Activated T-cell treated with anti-CD3 and anti-CD28 coated beads, Interleukin-2, amount 50 U/mL, for 72 hours (primary cell): ENCODE measurements around the gene MAGED4. TPM values are rescaled to one million over a fixed set of nuclear protein-coding genes. Genes with fewer than 3 reads are reported as not detected.

Experiments
- ATAC-seq, 2 donors: fragments of 150-1000 bp; cut with Tn5 transposase; replicated peaks in 1 of 2; 2 replicates each; pipeline ENCODE4 v1.10.0; 2021; ENCODE audit warnings: moderate library complexity in 2 of 2, mild to moderate bottlenecking in 1 of 2
- DNase-seq, 2 donors: peaks; one replicate each; pipeline ENCODE4 v3.0.0; 2021 to 2022; ENCODE audit warnings: mixed read lengths in 1 of 2
- H3K27ac Mint-ChIP-seq: one replicate; pipeline ENCODE4 v1.8.0; 2022; ENCODE audit warnings: mild to moderate bottlenecking, moderate library complexity, mixed read lengths
- H3K27me3 Mint-ChIP-seq: one replicate; pipeline ENCODE4 v1.8.0; 2022; ENCODE audit warnings: low read depth, mixed read lengths
- H3K36me3 Mint-ChIP-seq, 2 donors: one replicate each; pipeline ENCODE4 v1.8.0; 2022; ENCODE audit warnings: mixed read lengths in 2 of 2, mild to moderate bottlenecking in 1 of 2; ENCODE audit not compliant: insufficient read depth in 2 of 2
- H3K4me1 Mint-ChIP-seq: one replicate; pipeline ENCODE4 v1.8.0; 2022; ENCODE audit warnings: low read depth, mixed read lengths
- H3K4me3 Mint-ChIP-seq, 2 donors: one replicate each; pipeline ENCODE4 v1.8.0; 2022; ENCODE audit warnings: mild to moderate bottlenecking in 2 of 2, mixed read lengths in 2 of 2, moderate library complexity in 2 of 2
- H3K9me3 Mint-ChIP-seq, 2 donors: one replicate each; pipeline ENCODE4 v1.8.0; 2022; ENCODE audit warnings: mixed read lengths in 2 of 2
- total RNA-seq, 2 donors: library from RNA; stranded (reverse); gene quantifications; one replicate each; pipeline ENCODE4 v1.2.3, GENCODE V29; 2022

MAGED4 gene
- total RNA-seq, 2 donors from 2014 or later, result 0.86 to 0.96 TPM

DNA sequence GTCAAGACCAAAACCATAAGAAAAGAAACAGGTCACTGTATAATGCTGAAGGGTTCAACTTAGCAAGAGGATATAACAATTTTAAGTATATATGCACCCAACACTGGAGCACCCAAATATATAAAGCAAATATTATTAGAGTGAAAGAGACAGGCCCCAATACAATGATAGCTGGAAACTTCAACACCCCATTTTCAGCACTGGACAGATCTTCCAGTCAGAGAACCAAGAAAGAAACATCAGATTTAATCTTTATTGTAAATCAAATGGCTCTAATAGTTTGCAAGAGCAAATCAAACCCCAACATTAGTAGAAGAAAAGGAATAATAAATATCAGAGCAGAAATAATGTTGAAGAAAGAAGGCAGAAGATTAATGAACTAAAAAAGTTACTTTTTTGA lies 36.2 kb downstream of the MAGED4 start:
- H3K27ac Mint-ChIP-seq, result no peak overlapping the region
- no peak overlapping the region for H3K4me3 Mint-ChIP-seq
- DNase-seq (no peak), ATAC-seq (no peak)
- no peaks in the 10 kb centered on the region for H3K4me1 Mint-ChIP-seq
- H3K9me3 Mint-ChIP-seq, result peaks cover 2 to 6% of the 10 kb centered on the region in 2 donors
- H3K36me3 Mint-ChIP-seq, result peaks cover 0 to 2% of the 10 kb centered on the region in 2 donors
- peaks cover 42% of the 10 kb centered on the region for H3K27me3 Mint-ChIP-seq

Other genes with a start within 250 kb of the MAGED4 start
- 1 to 10 TPM; 1.7 to 3.0 TPM for gene MAGED4B, start 115.7 kb upstream of the MAGED4 start, total RNA-seq
- not detected for gene XAGE2, start 184.1 kb downstream of the MAGED4 start, total RNA-seq